OCI-LY7 (cell line): Measurements from ENCODE around the gene SERPINA4. TPM values are rescaled to one million over a fixed set of nuclear protein-coding genes. Genes with fewer than 3 reads are reported as not detected.

Source experiments
- BruUV-seq: library from RNA; stranded (reverse); fragments of 400-500 nt; replicated peaks from 2 replicates; lab custom pipeline; 2021; lab: Mats Ljungman, UMichigan
- CTCF ChIA-PET: fragments of 300-600 bp; sonication (Branson Sonifier 250); formaldehyde crosslinking; loops from one replicate; lab custom pipeline; 2022; ENCODE audit warnings: antibody characterized with exemption; ENCODE audit not compliant: unreplicated experiment; lab: Charles Lee
- POLR2A ChIA-PET: fragments of 300-600 bp; sonication (Branson Sonifier 250); formaldehyde crosslinking; loops from one replicate; lab custom pipeline; 2022; ENCODE audit warnings: antibody characterized with exemption; lab: Charles Lee
- DNase-seq: peaks from one replicate; pipeline ENCODE4 v3.0.0-alpha.2; 2015; ENCODE audit warnings: low spot score
- H2AFZ ChIP-seq: fragments of 200-600 bp; sonication (generic), shearing (Covaris generic); 2 replicates; pipeline ENCODE4 v1.6.1; 2014; ENCODE audit warnings: mild to moderate bottlenecking, antibody characterized with exemption, low read length, moderate library complexity
- H3K27ac ChIP-seq: fragments of 200-600 bp; sonication (generic); 2 replicates; pipeline ENCODE4 v1.5.1; 2014; ENCODE audit warnings: mixed run types, low read depth, mild to moderate bottlenecking, moderate library complexity, low read length, inconsistent platforms; ENCODE audit not compliant: poor library complexity, severe bottlenecking
- H3K36me3 ChIP-seq: fragments of 200-600 bp; sonication (generic); 2 replicates; pipeline ENCODE4 v1.6.1; 2014; ENCODE audit warnings: mild to moderate bottlenecking, antibody characterized with exemption, low read length, moderate library complexity, mixed read lengths; ENCODE audit not compliant: insufficient read depth
- H3K4me1 ChIP-seq: fragments of 200-600 bp; sonication (generic); 2 replicates; pipeline ENCODE4 v1.5.1; 2014; ENCODE audit warnings: mild to moderate bottlenecking, low read length; ENCODE audit not compliant: insufficient read depth, poor library complexity, severe bottlenecking
- H3K4me2 ChIP-seq: fragments of 200-600 bp; sonication (generic); 2 replicates; pipeline ENCODE4 v1.6.1; 2014; ENCODE audit warnings: mild to moderate bottlenecking, low read length
- H3K4me3 ChIP-seq: fragments of 200-600 bp; sonication (generic); 2 replicates; pipeline ENCODE4 v1.5.1; 2014; ENCODE audit warnings: mild to moderate bottlenecking, low read depth, low read length; ENCODE audit not compliant: poor library complexity, severe bottlenecking
- H3K79me2 ChIP-seq: fragments of 200-600 bp; sonication (generic); 2 replicates; pipeline ENCODE4 v1.6.1; 2016; ENCODE audit warnings: low read depth, mild to moderate bottlenecking, low read length, moderate library complexity, mixed read lengths; ENCODE audit not compliant: insufficient read depth
- H3K9me2 ChIP-seq: fragments of 200-600 bp; sonication (generic); 2 replicates; pipeline ENCODE4 v1.6.1; 2016; ENCODE audit warnings: mild to moderate bottlenecking, low read length, mixed read lengths; ENCODE audit not compliant: insufficient read depth
- H3K9me3 ChIP-seq: fragments of 200-600 bp; sonication (generic); 2 replicates; pipeline ENCODE4 v1.6.1; 2014; ENCODE audit warnings: mild to moderate bottlenecking, mixed run types, low read length, mixed read lengths
- H4K20me1 ChIP-seq: fragments of 200-600 bp; sonication (generic); 2 replicates; pipeline ENCODE4 v1.6.1; 2014; ENCODE audit warnings: mild to moderate bottlenecking, antibody characterized with exemption, low read length, moderate library complexity, mixed read lengths; ENCODE audit not compliant: insufficient read depth
- EZH2phosphoT487 ChIP-seq: fragments of 200-600 bp; sonication (generic); IDR thresholded peaks from 2 replicates; pipeline ENCODE4 v1.6.1; 2018; ENCODE audit warnings: low read depth, borderline replicate concordance, mild to moderate bottlenecking, mixed run types, antibody characterized with exemption, low read length, moderate library complexity, mixed read lengths
- intact Hi-C: fragments of 100-400 bp; cut with micrococcal nuclease; formaldehyde crosslinking; loops from one replicate; pipeline ENCODE4 v1.10.0; 2022; ENCODE audit not compliant: unreplicated experiment
- total RNA-seq, 2 experiments: library from RNA; depleted of rRNA in 1 of 2; stranded (reverse); fragments of >200 nt in 1 of 2; shearing (Covaris generic) in 1 of 2; gene quantifications; 2 replicates each; pipeline ENCODE4 v1.2.3, GENCODE V29; 2014 to 2022
- TF ChIP-seq, protein P1 (sequence below): fragments of 200-600 bp; sonication (generic); conservative IDR thresholded peaks from 2 replicates; pipeline ENCODE4 v1.5.1; 2014; ENCODE audit warnings: mild to moderate bottlenecking, antibody characterized with exemption, low read length, moderate library complexity, mixed read lengths

SERPINA4 gene
- total RNA-seq, 2 experiments from 2014 or later: not detected

DNA sequence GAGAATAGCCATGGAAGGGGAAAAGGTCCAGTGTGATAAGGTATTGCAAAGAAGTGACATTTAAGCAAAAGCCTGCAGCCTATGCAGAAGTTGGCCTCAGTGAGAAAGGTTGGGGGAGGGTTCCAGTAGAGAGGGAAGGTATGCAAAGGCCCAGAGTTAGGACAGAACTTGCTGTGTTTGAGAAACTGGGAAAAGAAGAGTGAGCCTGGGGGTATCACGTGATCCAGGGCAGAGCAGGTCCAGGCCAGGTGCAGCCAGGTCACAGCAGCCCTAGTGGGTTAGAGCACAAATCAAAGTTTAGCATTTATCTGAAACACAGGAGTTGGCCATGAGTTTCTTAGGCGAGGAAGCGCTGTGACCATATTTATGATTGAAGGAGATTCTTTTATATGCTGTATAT is 21.6 kb downstream of the SERPINA4 start:
- no peak overlapping the region for H3K27ac ChIP-seq
- no peaks in the 10 kb centered on the region for H3K9me2 ChIP-seq
- no peaks in the 10 kb centered on the region for H3K79me2 ChIP-seq
- H3K36me3 ChIP-seq: no peaks in the 10 kb centered on the region
- intact Hi-C loops: no loop called here
- no peak overlapping the region for H2AFZ ChIP-seq
- no peaks in the 10 kb centered on the region for H3K9me3 ChIP-seq
- TF ChIP-seq, protein P1, sequence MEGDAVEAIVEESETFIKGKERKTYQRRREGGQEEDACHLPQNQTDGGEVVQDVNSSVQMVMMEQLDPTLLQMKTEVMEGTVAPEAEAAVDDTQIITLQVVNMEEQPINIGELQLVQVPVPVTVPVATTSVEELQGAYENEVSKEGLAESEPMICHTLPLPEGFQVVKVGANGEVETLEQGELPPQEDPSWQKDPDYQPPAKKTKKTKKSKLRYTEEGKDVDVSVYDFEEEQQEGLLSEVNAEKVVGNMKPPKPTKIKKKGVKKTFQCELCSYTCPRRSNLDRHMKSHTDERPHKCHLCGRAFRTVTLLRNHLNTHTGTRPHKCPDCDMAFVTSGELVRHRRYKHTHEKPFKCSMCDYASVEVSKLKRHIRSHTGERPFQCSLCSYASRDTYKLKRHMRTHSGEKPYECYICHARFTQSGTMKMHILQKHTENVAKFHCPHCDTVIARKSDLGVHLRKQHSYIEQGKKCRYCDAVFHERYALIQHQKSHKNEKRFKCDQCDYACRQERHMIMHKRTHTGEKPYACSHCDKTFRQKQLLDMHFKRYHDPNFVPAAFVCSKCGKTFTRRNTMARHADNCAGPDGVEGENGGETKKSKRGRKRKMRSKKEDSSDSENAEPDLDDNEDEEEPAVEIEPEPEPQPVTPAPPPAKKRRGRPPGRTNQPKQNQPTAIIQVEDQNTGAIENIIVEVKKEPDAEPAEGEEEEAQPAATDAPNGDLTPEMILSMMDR: no peak
- no peak for TF ChIP-seq EZH2phosphoT487
- CTCF ChIA-PET: no interaction called here
- no peak overlapping the region for H3K4me2 ChIP-seq
- H3K4me1 ChIP-seq: no peaks in the 10 kb centered on the region
- no peak for DNase-seq
- no TSS peak for BruUV-seq
- no peaks in the 10 kb centered on the region for H4K20me1 ChIP-seq
- no peak overlapping the region for H3K4me3 ChIP-seq
- POLR2A ChIA-PET: no interaction called here

DNA sequence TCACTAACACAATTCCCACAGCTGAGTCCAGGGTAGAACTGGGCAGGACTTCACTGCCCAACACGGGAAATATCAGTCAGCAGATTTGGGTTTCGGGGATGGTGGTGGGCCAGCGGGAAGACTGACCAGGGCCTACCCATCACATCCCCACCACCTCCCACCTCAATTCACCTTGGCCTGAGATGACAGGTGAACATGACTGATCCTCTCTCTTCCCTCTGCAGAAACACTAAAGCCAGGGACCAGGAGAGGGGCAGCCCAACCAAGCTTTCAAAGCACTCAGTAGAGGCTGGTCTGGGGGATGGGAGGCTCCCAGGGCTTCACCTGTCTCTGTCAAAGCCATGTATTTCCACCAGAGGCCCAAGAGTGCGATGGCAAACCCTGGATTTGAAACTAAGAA is 22.3 kb downstream of the SERPINA4 start:
- Histone ChIP-seq H2AFZ (no peak overlapping the region), H3K27ac (no peak overlapping the region), H3K4me1 (no peaks in the 10 kb centered on the region), H3K4me2 (no peak overlapping the region), H3K9me2 (no peaks in the 10 kb centered on the region), H3K36me3 (no peaks in the 10 kb centered on the region), H3K4me3 (no peak overlapping the region), H3K79me2 (no peaks in the 10 kb centered on the region), H3K9me3 (no peaks in the 10 kb centered on the region), H4K20me1 (no peaks in the 10 kb centered on the region)
- no peak for DNase-seq
- CTCF ChIA-PET: no interaction called here
- intact Hi-C loops: no loop called here
- POLR2A ChIA-PET: no interaction called here
- TF ChIP-seq, protein P1: no peak
- TF ChIP-seq EZH2phosphoT487: no peak
- BruUV-seq: no TSS peak

DNA sequence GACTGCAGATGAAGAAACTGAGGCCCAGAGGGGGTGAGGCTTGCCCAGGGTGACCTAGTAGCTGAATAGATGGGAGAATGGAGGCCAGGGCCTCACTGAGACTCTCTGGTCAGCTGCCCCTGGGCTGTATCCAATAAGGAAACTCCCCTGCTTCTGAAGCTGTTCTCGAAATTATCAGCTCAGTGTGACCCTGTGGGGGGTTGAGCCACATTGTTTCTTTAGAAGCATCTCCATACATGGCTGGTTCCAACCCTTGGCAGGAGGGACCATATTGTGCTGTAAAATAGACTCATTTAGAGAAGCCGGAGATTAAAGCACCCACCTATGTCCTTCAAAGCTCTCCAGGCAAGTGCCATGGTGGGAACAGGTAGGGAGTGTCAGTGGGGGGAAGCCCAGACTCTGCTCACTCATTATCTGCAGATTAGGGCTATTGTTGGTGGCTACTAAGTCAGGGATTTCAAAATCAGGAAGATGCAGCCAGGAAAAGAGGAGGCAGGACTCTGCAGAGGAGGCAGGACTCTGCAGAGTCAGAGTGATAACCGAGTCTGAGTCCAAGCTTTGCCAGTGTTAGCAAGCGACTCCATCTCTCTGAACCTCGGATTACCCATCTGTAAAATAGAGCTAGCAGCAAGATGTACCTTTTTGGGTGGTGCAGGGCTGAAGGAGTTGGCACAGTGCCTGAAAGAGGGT is 23.5 kb downstream of the SERPINA4 start:
- Histone ChIP-seq H3K4me1 (no peaks in the 10 kb centered on the region), H3K9me3 (no peaks in the 10 kb centered on the region), H3K36me3 (no peaks in the 10 kb centered on the region), H3K4me3 (no peak overlapping the region), H3K4me2 (no peak overlapping the region), H3K27ac (no peak overlapping the region), H3K79me2 (no peaks in the 10 kb centered on the region), H4K20me1 (no peaks in the 10 kb centered on the region), H2AFZ (no peak overlapping the region), H3K9me2 (no peaks in the 10 kb centered on the region)
- no TSS peak for BruUV-seq
- ChIA-PET CTCF (no interaction called here), POLR2A (interaction anchor here (0.8 kb wide), 1 partner anchor 28 kb away, joined by 3 read pairs; the partner anchor contains the start of gene SERPINA3)
- TF ChIP-seq, protein P1: no peak
- no peak for TF ChIP-seq EZH2phosphoT487
- no peak for DNase-seq
- intact Hi-C loops: no loop called here
